HepG2 (cell line): ENCODE data around the gene GNG7. TPM values are rescaled to one million over a fixed set of nuclear protein-coding genes. Genes with fewer than 3 reads are reported as not detected.

Experiments used
- FOXO1 ChIP-seq: sonication (generic); formaldehyde crosslinking; IDR thresholded peaks from 2 replicates; pipeline ENCODE4 v1.4.0; 2020; ENCODE audit warnings: missing genetic modification reagents
- KLF15 ChIP-seq: sonication (generic); formaldehyde crosslinking; IDR thresholded peaks from 2 replicates; pipeline ENCODE4 v1.8.1; 2023; ENCODE audit warnings: borderline replicate concordance, mild to moderate bottlenecking, inconsistent platforms, missing genetic modification reagents, mixed read lengths
- MED1 ChIP-seq: sonication (generic); formaldehyde crosslinking; IDR thresholded peaks from 2 replicates; pipeline ENCODE4 v1.4.0; 2020; ENCODE audit warnings: missing genetic modification reagents
- RARG ChIP-seq: sonication (generic); formaldehyde crosslinking; IDR thresholded peaks from 2 replicates; pipeline ENCODE4 v1.4.0; 2020; ENCODE audit warnings: low read depth, mild to moderate bottlenecking, missing genetic modification reagents
- RXRB ChIP-seq: IDR thresholded peaks from 2 replicates; pipeline ENCODE4 v1.6.1; 2016; ENCODE audit warnings: borderline replicate concordance, missing genetic modification reagents, missing compliant biosample characterization
- THAP11 ChIP-seq: IDR thresholded peaks from 2 replicates; pipeline ENCODE4 v1.6.1; 2016; ENCODE audit warnings: missing biosample characterization, missing genetic modification reagents
- XRCC5 ChIP-seq: fragments of 200-400 bp; formaldehyde crosslinking; optimal IDR thresholded peaks from 2 replicates; pipeline ENCODE3; 2017; ENCODE audit warnings: mild to moderate bottlenecking, low read length
- ZNF501 ChIP-seq: sonication (generic); formaldehyde crosslinking; IDR thresholded peaks from 2 replicates; pipeline ENCODE4 v1.5.1; 2020; ENCODE audit warnings: mild to moderate bottlenecking, moderate library complexity, missing genetic modification reagents
- ZNF770 ChIP-seq: sonication (generic); formaldehyde crosslinking; IDR thresholded peaks from 2 replicates; pipeline ENCODE4 v1.5.0; 2020; ENCODE audit warnings: mild to moderate bottlenecking, missing genetic modification reagents
- polyA plus RNA-seq, 8 experiments: library from polyadenylated mRNA; depleted of rRNA in 3 of 8; stranded (reverse) in 7 of 8; unstranded in 1 of 8; fragments of >200 nt; fragmentation: Illumina TruSeq in 4 of 8; extraction: Trizol in 4 of 8; gene quantifications; 2 replicates each; pipeline versions ENCODE4 v1.2.1 to v1.2.3, GENCODE V29; 2011 to 2016; ENCODE audit warnings: low read depth in 4 of 8, missing spikeins in 1 of 8, mixed read lengths in 1 of 8; ENCODE audit not compliant: insufficient read depth in 1 of 8
- total RNA-seq, 5 experiments: library from RNA; depleted of rRNA; stranded (reverse); fragments of >200 nt; fragmentation: Illumina TruSeq; extraction: Trizol; gene quantifications; 2 replicates each; pipeline ENCODE4 v1.2.3, GENCODE V29; 2016; ENCODE audit warnings: low read depth in 1 of 5
- TF ChIP-seq, protein P1 (sequence below): sonication (generic); formaldehyde crosslinking; IDR thresholded peaks from 2 replicates; pipeline ENCODE4 v1.5.1; 2020; ENCODE audit warnings: mild to moderate bottlenecking, missing genetic modification reagents, moderate library complexity
- TF ChIP-seq, protein P2 (sequence below): sonication (generic); formaldehyde crosslinking; IDR thresholded peaks from 2 replicates; pipeline ENCODE4 v1.4.0; 2020; ENCODE audit warnings: missing genetic modification reagents
- TF ChIP-seq, protein P3 (sequence below): sonication (generic); formaldehyde crosslinking; IDR thresholded peaks from 2 replicates; pipeline ENCODE4 v1.5.1; 2020; ENCODE audit warnings: missing genetic modification reagents, mild to moderate bottlenecking, borderline replicate concordance
- TF ChIP-seq, protein P4 (sequence below): sonication (generic); formaldehyde crosslinking; IDR thresholded peaks from 2 replicates; pipeline ENCODE4 v1.5.0; 2020; ENCODE audit warnings: mild to moderate bottlenecking, missing genetic modification reagents, moderate library complexity
- TF ChIP-seq, protein P5 (sequence below), 2 experiments: sonication (generic) in 1 of 2; formaldehyde crosslinking in 1 of 2; IDR thresholded peaks; 2 replicates each; pipeline versions ENCODE4 v1.4.0 to v1.6.1; 2018 to 2020; ENCODE audit warnings: missing genetic modification reagents in 2 of 2, borderline replicate concordance in 1 of 2, low read depth in 1 of 2, mild to moderate bottlenecking in 1 of 2, missing biosample characterization in 1 of 2

Gene GNG7
- total and polyA plus RNA-seq, 2 of the 13 experiments (the other 11 are each of a cell fraction or from before 2014, with no cell fraction given): 1.4 to 3.3 TPM

- TF ChIP-seq, protein P1, sequence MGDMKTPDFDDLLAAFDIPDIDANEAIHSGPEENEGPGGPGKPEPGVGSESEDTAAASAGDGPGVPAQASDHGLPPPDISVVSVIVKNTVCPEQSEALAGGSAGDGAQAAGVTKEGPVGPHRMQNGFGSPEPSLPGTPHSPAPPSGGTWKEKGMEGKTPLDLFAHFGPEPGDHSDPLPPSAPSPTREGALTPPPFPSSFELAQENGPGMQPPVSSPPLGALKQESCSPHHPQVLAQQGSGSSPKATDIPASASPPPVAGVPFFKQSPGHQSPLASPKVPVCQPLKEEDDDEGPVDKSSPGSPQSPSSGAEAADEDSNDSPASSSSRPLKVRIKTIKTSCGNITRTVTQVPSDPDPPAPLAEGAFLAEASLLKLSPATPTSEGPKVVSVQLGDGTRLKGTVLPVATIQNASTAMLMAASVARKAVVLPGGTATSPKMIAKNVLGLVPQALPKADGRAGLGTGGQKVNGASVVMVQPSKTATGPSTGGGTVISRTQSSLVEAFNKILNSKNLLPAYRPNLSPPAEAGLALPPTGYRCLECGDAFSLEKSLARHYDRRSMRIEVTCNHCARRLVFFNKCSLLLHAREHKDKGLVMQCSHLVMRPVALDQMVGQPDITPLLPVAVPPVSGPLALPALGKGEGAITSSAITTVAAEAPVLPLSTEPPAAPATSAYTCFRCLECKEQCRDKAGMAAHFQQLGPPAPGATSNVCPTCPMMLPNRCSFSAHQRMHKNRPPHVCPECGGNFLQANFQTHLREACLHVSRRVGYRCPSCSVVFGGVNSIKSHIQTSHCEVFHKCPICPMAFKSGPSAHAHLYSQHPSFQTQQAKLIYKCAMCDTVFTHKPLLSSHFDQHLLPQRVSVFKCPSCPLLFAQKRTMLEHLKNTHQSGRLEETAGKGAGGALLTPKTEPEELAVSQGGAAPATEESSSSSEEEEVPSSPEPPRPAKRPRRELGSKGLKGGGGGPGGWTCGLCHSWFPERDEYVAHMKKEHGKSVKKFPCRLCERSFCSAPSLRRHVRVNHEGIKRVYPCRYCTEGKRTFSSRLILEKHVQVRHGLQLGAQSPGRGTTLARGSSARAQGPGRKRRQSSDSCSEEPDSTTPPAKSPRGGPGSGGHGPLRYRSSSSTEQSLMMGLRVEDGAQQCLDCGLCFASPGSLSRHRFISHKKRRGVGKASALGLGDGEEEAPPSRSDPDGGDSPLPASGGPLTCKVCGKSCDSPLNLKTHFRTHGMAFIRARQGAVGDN (CRISPR knock-in tag): peak; percentile 57
- TF ChIP-seq RARG (CRISPR knock-in tag): no peak
- TF ChIP-seq, protein P2, sequence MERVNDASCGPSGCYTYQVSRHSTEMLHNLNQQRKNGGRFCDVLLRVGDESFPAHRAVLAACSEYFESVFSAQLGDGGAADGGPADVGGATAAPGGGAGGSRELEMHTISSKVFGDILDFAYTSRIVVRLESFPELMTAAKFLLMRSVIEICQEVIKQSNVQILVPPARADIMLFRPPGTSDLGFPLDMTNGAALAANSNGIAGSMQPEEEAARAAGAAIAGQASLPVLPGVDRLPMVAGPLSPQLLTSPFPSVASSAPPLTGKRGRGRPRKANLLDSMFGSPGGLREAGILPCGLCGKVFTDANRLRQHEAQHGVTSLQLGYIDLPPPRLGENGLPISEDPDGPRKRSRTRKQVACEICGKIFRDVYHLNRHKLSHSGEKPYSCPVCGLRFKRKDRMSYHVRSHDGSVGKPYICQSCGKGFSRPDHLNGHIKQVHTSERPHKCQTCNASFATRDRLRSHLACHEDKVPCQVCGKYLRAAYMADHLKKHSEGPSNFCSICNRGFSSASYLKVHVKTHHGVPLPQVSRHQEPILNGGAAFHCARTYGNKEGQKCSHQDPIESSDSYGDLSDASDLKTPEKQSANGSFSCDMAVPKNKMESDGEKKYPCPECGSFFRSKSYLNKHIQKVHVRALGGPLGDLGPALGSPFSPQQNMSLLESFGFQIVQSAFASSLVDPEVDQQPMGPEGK: peak; percentile 55; the same call in 1 of the 2 replicates
- TF ChIP-seq, protein P3, sequence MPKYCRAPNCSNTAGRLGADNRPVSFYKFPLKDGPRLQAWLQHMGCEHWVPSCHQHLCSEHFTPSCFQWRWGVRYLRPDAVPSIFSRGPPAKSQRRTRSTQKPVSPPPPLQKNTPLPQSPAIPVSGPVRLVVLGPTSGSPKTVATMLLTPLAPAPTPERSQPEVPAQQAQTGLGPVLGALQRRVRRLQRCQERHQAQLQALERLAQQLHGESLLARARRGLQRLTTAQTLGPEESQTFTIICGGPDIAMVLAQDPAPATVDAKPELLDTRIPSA (CRISPR knock-in tag): no peak
- TF ChIP-seq KLF15 (CRISPR knock-in tag): no peak
- TF ChIP-seq ZNF770: peak; percentile 29; the same call in 1 of the 2 replicates
- TF ChIP-seq MED1 (CRISPR knock-in tag): 0 out of 2 replicates have a peak, but pooled peaks have one; percentile 31
- TF ChIP-seq FOXO1 (CRISPR knock-in tag): no peak
- TF ChIP-seq RXRB (CRISPR knock-in tag): 0 out of 2 replicates have a peak, but pooled peaks have one; percentile 29
- TF ChIP-seq THAP11 (CRISPR knock-in tag): peak; percentile 38; the same call in 1 of the 2 replicates
- peak; percentile 58; the same call in 1 of the 2 replicates for TF ChIP-seq ZNF501
- TF ChIP-seq, protein P4, sequence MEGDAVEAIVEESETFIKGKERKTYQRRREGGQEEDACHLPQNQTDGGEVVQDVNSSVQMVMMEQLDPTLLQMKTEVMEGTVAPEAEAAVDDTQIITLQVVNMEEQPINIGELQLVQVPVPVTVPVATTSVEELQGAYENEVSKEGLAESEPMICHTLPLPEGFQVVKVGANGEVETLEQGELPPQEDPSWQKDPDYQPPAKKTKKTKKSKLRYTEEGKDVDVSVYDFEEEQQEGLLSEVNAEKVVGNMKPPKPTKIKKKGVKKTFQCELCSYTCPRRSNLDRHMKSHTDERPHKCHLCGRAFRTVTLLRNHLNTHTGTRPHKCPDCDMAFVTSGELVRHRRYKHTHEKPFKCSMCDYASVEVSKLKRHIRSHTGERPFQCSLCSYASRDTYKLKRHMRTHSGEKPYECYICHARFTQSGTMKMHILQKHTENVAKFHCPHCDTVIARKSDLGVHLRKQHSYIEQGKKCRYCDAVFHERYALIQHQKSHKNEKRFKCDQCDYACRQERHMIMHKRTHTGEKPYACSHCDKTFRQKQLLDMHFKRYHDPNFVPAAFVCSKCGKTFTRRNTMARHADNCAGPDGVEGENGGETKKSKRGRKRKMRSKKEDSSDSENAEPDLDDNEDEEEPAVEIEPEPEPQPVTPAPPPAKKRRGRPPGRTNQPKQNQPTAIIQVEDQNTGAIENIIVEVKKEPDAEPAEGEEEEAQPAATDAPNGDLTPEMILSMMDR (CRISPR knock-in tag): peak; percentile 92
- peak; percentile 88 for TF ChIP-seq XRCC5
- TF ChIP-seq, protein P5, sequence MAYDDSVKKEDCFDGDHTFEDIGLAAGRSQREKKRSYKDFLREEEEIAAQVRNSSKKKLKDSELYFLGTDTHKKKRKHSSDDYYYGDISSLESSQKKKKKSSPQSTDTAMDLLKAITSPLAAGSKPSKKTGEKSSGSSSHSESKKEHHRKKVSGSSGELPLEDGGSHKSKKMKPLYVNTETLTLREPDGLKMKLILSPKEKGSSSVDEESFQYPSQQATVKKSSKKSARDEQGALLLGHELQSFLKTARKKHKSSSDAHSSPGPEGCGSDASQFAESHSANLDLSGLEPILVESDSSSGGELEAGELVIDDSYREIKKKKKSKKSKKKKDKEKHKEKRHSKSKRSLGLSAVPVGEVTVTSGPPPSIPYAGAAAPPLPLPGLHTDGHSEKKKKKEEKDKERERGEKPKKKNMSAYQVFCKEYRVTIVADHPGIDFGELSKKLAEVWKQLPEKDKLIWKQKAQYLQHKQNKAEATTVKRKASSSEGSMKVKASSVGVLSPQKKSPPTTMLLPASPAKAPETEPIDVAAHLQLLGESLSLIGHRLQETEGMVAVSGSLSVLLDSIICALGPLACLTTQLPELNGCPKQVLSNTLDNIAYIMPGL (CRISPR knock-in tag; IDR thresholded peaks at IDR 0.05; ENCODE audit: borderline replicate concordance in 1 of 2, low read depth in 1 of 2): peak; percentile 23 to 55; a peak in 1 of 4 replicates
Observed at GRCh38 chr19:2613507-2614295, 88.8 kb downstream of the GNG7 start (continued).
